Measurements from ENCODE around the gene NEB.
A peak's percentile ranks its signal among the peaks of the same experiment; 100 is the strongest.
"Not testable (repeated sequence)": the region's sequence is repeated elsewhere in the genome, so short reads cannot be mapped to it uniquely, and the experiment has no call there.

GRCh38 chr2:151591250-151591907, 142.9 kb downstream of the NEB start:
- TF ChIP-seq POLR2A (IDR thresholded peaks at IDR 0.05), result not testable (repeated sequence)
- TF ChIP-seq, protein P1, sequence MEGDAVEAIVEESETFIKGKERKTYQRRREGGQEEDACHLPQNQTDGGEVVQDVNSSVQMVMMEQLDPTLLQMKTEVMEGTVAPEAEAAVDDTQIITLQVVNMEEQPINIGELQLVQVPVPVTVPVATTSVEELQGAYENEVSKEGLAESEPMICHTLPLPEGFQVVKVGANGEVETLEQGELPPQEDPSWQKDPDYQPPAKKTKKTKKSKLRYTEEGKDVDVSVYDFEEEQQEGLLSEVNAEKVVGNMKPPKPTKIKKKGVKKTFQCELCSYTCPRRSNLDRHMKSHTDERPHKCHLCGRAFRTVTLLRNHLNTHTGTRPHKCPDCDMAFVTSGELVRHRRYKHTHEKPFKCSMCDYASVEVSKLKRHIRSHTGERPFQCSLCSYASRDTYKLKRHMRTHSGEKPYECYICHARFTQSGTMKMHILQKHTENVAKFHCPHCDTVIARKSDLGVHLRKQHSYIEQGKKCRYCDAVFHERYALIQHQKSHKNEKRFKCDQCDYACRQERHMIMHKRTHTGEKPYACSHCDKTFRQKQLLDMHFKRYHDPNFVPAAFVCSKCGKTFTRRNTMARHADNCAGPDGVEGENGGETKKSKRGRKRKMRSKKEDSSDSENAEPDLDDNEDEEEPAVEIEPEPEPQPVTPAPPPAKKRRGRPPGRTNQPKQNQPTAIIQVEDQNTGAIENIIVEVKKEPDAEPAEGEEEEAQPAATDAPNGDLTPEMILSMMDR (IDR thresholded peaks at IDR 0.05), result peak in 1 of 6 experiments; percentile 30
